DND-41 (cell line): Measurements from ENCODE around the gene MCTP1.

Experiments
- EZH2 ChIP-seq: IDR thresholded peaks from 3 replicates; pipeline ENCODE4 v1.6.1; 2012; ENCODE audit warnings: borderline replicate concordance, low read depth, mild to moderate bottlenecking, moderate library complexity, low read length, inconsistent platforms; ENCODE audit not compliant: severe bottlenecking
- TF ChIP-seq, protein P1 (sequence below): IDR thresholded peaks from 2 replicates; pipeline ENCODE4 v1.5.1; 2012; ENCODE audit warnings: borderline replicate concordance, low read length, moderate library complexity, mild to moderate bottlenecking; ENCODE audit not compliant: poor library complexity, severe bottlenecking; ENCODE audit errors: extremely low read depth

DNA sequence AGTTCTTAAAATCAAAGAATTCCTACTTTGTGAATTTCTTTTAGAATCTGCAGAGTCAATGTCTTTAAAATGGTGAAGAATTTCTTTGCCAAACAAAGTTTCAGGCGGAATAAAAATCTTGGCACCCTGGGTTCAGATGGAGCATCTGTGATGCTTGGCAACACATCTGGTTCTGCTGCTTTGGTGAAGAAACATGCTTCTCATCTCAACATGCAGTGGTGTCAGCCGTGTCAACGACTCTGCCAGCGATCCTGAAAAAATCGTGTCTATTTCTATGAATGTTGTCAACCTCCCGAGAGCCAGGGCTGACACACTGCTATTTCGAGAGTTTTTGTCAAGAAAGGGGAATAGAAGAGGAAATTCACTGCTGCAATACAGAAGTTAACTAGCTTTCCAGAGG lies 514.9 kb downstream of the MCTP1 start:
- TF ChIP-seq, protein P1, sequence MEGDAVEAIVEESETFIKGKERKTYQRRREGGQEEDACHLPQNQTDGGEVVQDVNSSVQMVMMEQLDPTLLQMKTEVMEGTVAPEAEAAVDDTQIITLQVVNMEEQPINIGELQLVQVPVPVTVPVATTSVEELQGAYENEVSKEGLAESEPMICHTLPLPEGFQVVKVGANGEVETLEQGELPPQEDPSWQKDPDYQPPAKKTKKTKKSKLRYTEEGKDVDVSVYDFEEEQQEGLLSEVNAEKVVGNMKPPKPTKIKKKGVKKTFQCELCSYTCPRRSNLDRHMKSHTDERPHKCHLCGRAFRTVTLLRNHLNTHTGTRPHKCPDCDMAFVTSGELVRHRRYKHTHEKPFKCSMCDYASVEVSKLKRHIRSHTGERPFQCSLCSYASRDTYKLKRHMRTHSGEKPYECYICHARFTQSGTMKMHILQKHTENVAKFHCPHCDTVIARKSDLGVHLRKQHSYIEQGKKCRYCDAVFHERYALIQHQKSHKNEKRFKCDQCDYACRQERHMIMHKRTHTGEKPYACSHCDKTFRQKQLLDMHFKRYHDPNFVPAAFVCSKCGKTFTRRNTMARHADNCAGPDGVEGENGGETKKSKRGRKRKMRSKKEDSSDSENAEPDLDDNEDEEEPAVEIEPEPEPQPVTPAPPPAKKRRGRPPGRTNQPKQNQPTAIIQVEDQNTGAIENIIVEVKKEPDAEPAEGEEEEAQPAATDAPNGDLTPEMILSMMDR = no peak
- TF ChIP-seq EZH2 = no peak
